Measurements from ENCODE around the gene RCBTB2. TPM values are rescaled to one million over a fixed set of nuclear protein-coding genes. Genes with fewer than 3 reads are reported as not detected.

RCBTB2 gene
- total and polyA plus RNA-seq, 2 donors (not counting 3 experiments of a cell fraction or from before 2014, with no cell fraction given), result 10.7 to 12.6 TPM

- dilution Hi-C loops (cut with MboI; ENCODE audit: extremely low pct_ligation_motif_present, low sequenced_read_pairs) (no loop called here), intact Hi-C loops (cut with micrococcal nuclease) (no loop called here)
- no TSS peak for BruUV-seq (replicated peaks)
These were observed 55.6 kb downstream of the RCBTB2 start for GRCh38 chr13:48477191-48477855.

More at GRCh38 chr13:48477191-48477855, 55.6 kb downstream of the RCBTB2 start:
- Histone ChIP-seq H3K79me2 (ENCODE audit: control insufficient read depth, insufficient read depth, low read length) (no peaks in the 10 kb centered on the region), H3K9me1 (replicated peaks; ENCODE audit: control insufficient read depth, extremely low read depth, insufficient read depth, low read length) (no peaks in the 10 kb centered on the region), H3K4me2 (ENCODE audit: insufficient read depth, low read length) (no peak overlapping the region), H3K27ac (ENCODE audit: insufficient read depth, low read depth, low read length) (no peak overlapping the region), H3K9ac (replicated peaks; ENCODE audit: extremely low read depth, insufficient read depth, low read length) (no peak overlapping the region), H2AFZ (ENCODE audit: low read depth, low read length) (no peak overlapping the region), H3K4me3 (replicated peaks in 1 of 3; ENCODE audit: insufficient read depth in 1 of 3, low read depth in 1 of 3, low read length in 3 of 3) (no peak overlapping the region), H3K27me3 (ENCODE audit: control insufficient read depth in 2 of 2, insufficient read depth in 2 of 2, low read length in 2 of 2) (no peaks in the 10 kb centered on the region), H4K20me1 (replicated peaks; ENCODE audit: control insufficient read depth, extremely low read depth, insufficient read depth, low read length) (no peaks in the 10 kb centered on the region), H3K36me3 (ENCODE audit: control insufficient read depth in 2 of 2, extremely low read depth in 1 of 2, insufficient read depth in 2 of 2, low read length in 2 of 2) (no peaks in the 10 kb centered on the region), H3K4me1 (ENCODE audit: control insufficient read depth, extremely low read depth, insufficient read depth, low read length) (peaks cover 10% of the 10 kb centered on the region), H3K9me3 (replicated peaks; ENCODE audit: control insufficient read depth, insufficient read depth, low read length) (no peaks in the 10 kb centered on the region)
- CTCF ChIA-PET, result no interaction called here
- TF ChIP-seq FOS (IDR thresholded peaks at IDR 0.05; ENCODE audit: borderline replicate concordance, insufficient read depth, low read length) (no peak), POLR2AphosphoS5 (IDR thresholded peaks at IDR 0.05; ENCODE audit: insufficient read depth, low read depth, low read length) (no peak), POLR2A (IDR thresholded peaks at IDR 0.05; ENCODE audit: low read depth, low read length) (no peak), CTCF (IDR thresholded peaks at IDR 0.05; ENCODE audit: extremely low read depth in 1 of 2, insufficient read depth in 1 of 2, low read depth in 1 of 2, low read length in 2 of 2) (no peak), EZH2 (IDR thresholded peaks at IDR 0.05; ENCODE audit: borderline replicate concordance, low read depth, low read length, severe bottlenecking) (no peak), JUN (IDR thresholded peaks at IDR 0.05; ENCODE audit: borderline replicate concordance, insufficient read depth, insufficient read length, low read depth) (no peak), MYC (IDR thresholded peaks at IDR 0.05; ENCODE audit: low read depth, low read length) (no peak), GATA2 (IDR thresholded peaks at IDR 0.05; ENCODE audit: insufficient read depth, insufficient read length, low read depth, low read length) (no peak), MAX (IDR thresholded peaks at IDR 0.05; ENCODE audit: insufficient read depth, insufficient read length) (no peak)
- DNase-seq (ENCODE audit: low read depth, low spot score) (no peak), FAIRE-seq (no peak)
- POLR2A ChIA-PET, result no interaction called here

Data from endothelial cell of umbilical vein (primary cell).